HCT116 (cell line): ENCODE results near the gene DDX56.

Experiments
- CEBPB ChIP-seq: IDR thresholded peaks from 2 replicates; pipeline ENCODE4 v1.6.1; 2012; ENCODE audit warnings: low read depth
- ELF1 ChIP-seq: IDR thresholded peaks from 2 replicates; pipeline ENCODE4 v1.6.1; 2012; ENCODE audit warnings: low read depth, borderline replicate concordance
- EZH2 ChIP-seq: fragments of 200-600 bp; sonication (generic); IDR thresholded peaks from 2 replicates; pipeline ENCODE4 v1.6.1; 2017; ENCODE audit warnings: antibody characterized with exemption, mixed run types
- EZH2phosphoT487 ChIP-seq: fragments of 200-600 bp; IDR thresholded peaks from 2 replicates; pipeline ENCODE4 v1.6.1; 2018; ENCODE audit warnings: antibody characterized with exemption, borderline replicate concordance
- FOSL1 ChIP-seq: IDR thresholded peaks from 2 replicates; pipeline ENCODE4 v1.6.1; 2012; ENCODE audit warnings: low read depth
- JUND ChIP-seq: IDR thresholded peaks from 2 replicates; pipeline ENCODE4 v1.6.1; 2012
- POLR2A ChIP-seq: IDR thresholded peaks from 2 replicates; pipeline ENCODE4 v1.7.0; 2011; ENCODE audit warnings: borderline replicate concordance; ENCODE audit not compliant: insufficient read depth, insufficient read length; ENCODE audit errors: extremely low read depth
- POLR2AphosphoS5 ChIP-seq: IDR thresholded peaks from 2 replicates; pipeline ENCODE4 v1.6.1; 2011; ENCODE audit warnings: mild to moderate bottlenecking, low read depth, low read length, moderate library complexity
- RAD21 ChIP-seq: IDR thresholded peaks from 2 replicates; pipeline ENCODE4 v1.6.1; 2012; ENCODE audit warnings: low read depth, mild to moderate bottlenecking
- YY1 ChIP-seq: IDR thresholded peaks from 2 replicates; pipeline ENCODE4 v1.6.1; 2011; ENCODE audit warnings: low read length, low read depth, moderate library complexity, mild to moderate bottlenecking; ENCODE audit not compliant: insufficient replicate concordance; ENCODE audit errors: extremely low read depth
- ZFX ChIP-seq: fragments of 450-650 bp; IDR thresholded peaks from 2 replicates; pipeline ENCODE4 v1.6.1; 2017
- ZNF274 ChIP-seq: fragments of 200-500 bp; sonication (Bioruptor generic); IDR thresholded peaks from 2 replicates; pipeline ENCODE4 v1.6.1; 2014; ENCODE audit warnings: mild to moderate bottlenecking, low read depth, low read length, inconsistent platforms
- TF ChIP-seq, protein P1 (sequence below): IDR thresholded peaks from 2 replicates; pipeline ENCODE4 v1.6.1; 2012
- TF ChIP-seq, protein P2 (sequence below), 3 experiments: fragments of 200-600 bp in 1 of 3; sonication (generic) in 1 of 3; IDR thresholded peaks in 2 of 3; conservative IDR thresholded peaks in 1 of 3; 2 replicates each; pipeline ENCODE4 v1.5.1; 2012 to 2017; ENCODE audit warnings: low read depth in 2 of 3, low read length in 2 of 3, antibody characterized with exemption in 1 of 3, borderline replicate concordance in 1 of 3, control low read depth in 1 of 3, mild to moderate bottlenecking in 1 of 3, mixed read lengths in 1 of 3, mixed run types in 1 of 3, moderate library complexity in 1 of 3; ENCODE audit not compliant: insufficient read depth in 1 of 3

DNA sequence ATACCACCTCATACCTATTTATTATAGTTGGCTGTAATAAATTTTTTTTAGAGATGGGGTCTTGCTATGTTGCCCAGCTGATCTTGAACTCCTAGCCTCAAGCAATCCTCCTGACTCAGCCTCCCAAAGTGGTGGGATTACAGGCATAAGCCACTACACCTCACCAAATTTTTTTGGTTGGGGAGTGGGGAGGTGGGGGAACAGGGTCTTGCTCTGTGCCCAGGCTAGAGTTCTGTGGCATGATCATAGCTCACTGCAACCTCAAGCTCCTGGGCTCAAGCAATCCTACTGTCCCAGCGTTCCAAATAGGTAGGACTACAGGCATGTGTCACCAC, 28.8 kb upstream of the DDX56 start:
- TF ChIP-seq ZNF274 (no peak), ELF1 (no peak), POLR2A (no peak), JUND (no peak), CEBPB (no peak), EZH2phosphoT487 (no peak), RAD21 (no peak), YY1 (no peak), EZH2 (no peak), POLR2AphosphoS5 (no peak), FOSL1 (no peak), ZFX (no peak)
- TF ChIP-seq, protein P1, sequence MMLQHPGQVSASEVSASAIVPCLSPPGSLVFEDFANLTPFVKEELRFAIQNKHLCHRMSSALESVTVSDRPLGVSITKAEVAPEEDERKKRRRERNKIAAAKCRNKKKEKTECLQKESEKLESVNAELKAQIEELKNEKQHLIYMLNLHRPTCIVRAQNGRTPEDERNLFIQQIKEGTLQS, result no peak
- TF ChIP-seq, protein P2, sequence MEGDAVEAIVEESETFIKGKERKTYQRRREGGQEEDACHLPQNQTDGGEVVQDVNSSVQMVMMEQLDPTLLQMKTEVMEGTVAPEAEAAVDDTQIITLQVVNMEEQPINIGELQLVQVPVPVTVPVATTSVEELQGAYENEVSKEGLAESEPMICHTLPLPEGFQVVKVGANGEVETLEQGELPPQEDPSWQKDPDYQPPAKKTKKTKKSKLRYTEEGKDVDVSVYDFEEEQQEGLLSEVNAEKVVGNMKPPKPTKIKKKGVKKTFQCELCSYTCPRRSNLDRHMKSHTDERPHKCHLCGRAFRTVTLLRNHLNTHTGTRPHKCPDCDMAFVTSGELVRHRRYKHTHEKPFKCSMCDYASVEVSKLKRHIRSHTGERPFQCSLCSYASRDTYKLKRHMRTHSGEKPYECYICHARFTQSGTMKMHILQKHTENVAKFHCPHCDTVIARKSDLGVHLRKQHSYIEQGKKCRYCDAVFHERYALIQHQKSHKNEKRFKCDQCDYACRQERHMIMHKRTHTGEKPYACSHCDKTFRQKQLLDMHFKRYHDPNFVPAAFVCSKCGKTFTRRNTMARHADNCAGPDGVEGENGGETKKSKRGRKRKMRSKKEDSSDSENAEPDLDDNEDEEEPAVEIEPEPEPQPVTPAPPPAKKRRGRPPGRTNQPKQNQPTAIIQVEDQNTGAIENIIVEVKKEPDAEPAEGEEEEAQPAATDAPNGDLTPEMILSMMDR (IDR thresholded peaks at IDR 0.05 in 2 of 3, conservative IDR thresholded peaks at IDR 0.05 in 1 of 3; ENCODE audit: borderline replicate concordance in 1 of 3, insufficient read depth in 1 of 3, low read depth in 2 of 3, low read length in 2 of 3), result no peak
